Activated CD4-positive, alpha-beta T cell treated with anti-CD3 and anti-CD28 coated beads for 36 hours (primary cell): ENCODE measurements around the gene SLCO2A1. TPM values are rescaled to one million over a fixed set of nuclear protein-coding genes. Genes with fewer than 3 reads are reported as not detected.

Experiments
- ATAC-seq: fragments of 200-7000 bp; cut with Tn5 transposase; one replicate; pipeline ENCODE4 v1.10.0; 2021; ENCODE audit warnings: mild to moderate bottlenecking, moderate library complexity
- CTCF ChIA-PET: fragments of 350-600 bp; sonication (Branson Sonifier 250); formaldehyde crosslinking; loops from one replicate; lab custom pipeline; 2021; ENCODE audit warnings: antibody characterized with exemption; lab: Charles Lee
- POLR2A ChIA-PET: fragments of 350-600 bp; sonication (Branson Sonifier 250); formaldehyde crosslinking; loops from one replicate; lab custom pipeline; 2021; ENCODE audit warnings: antibody characterized with exemption, inconsistent platforms; lab: Charles Lee
- DNase-seq: peaks from one replicate; pipeline ENCODE4 v3.0.0-alpha.2; 2020
- H3K27ac Mint-ChIP-seq: one replicate; pipeline ENCODE4 v1.8.0; 2021; ENCODE audit warnings: mixed read lengths
- H3K27me3 Mint-ChIP-seq: one replicate; pipeline ENCODE4 v1.8.0; 2021; ENCODE audit warnings: mixed read lengths
- H3K36me3 Mint-ChIP-seq: one replicate; pipeline ENCODE4 v1.8.0; 2021; ENCODE audit warnings: low read depth, mixed read lengths
- H3K4me1 Mint-ChIP-seq: one replicate; pipeline ENCODE4 v1.8.0; 2021; ENCODE audit warnings: mixed read lengths
- H3K4me3 Mint-ChIP-seq: one replicate; pipeline ENCODE4 v1.8.0; 2021; ENCODE audit warnings: mild to moderate bottlenecking, moderate library complexity, mixed read lengths
- H3K9me3 Mint-ChIP-seq: one replicate; pipeline ENCODE4 v1.8.0; 2021; ENCODE audit warnings: low read depth, mixed read lengths
- intact Hi-C, 2 experiments: fragments of 100-400 bp; cut with DNase I in 1 of 2; cut with micrococcal nuclease in 1 of 2; formaldehyde crosslinking; loops; one replicate each; pipeline versions ENCODE4 v1.14.2 to v1.15.1; 2022 to 2024; cut with DNase I, micrococcal nuclease
- total RNA-seq, 2 experiments: library from RNA; stranded (reverse); gene quantifications; one replicate each; pipeline ENCODE4 v1.2.3, GENCODE V29; 2021

Gene SLCO2A1
- total RNA-seq, 2 experiments from 2014 or later, result not detected

- intact Hi-C loops, result no loop called here
- no peak overlapping the region for H3K4me3 Mint-ChIP-seq
- ChIA-PET POLR2A (no interaction called here), CTCF (no interaction called here)
- H3K9me3 Mint-ChIP-seq, result peaks cover 5% of the 10 kb centered on the region
- no peaks in the 10 kb centered on the region for H3K4me1 Mint-ChIP-seq
- H3K27me3 Mint-ChIP-seq, result peaks cover 4% of the 10 kb centered on the region
- H3K36me3 Mint-ChIP-seq, result no peaks in the 10 kb centered on the region
- DNase-seq (no peak), ATAC-seq (no peak)
- no peak overlapping the region for H3K27ac Mint-ChIP-seq
Measured at GRCh38 chr3:134040066-134040465, 10.3 kb upstream of the SLCO2A1 start.

- Mint-ChIP-seq H3K4me1 (no peaks in the 10 kb centered on the region), H3K4me3 (no peak overlapping the region), H3K27me3 (peaks cover 4% of the 10 kb centered on the region), H3K27ac (no peak overlapping the region), H3K36me3 (no peaks in the 10 kb centered on the region), H3K9me3 (no peaks in the 10 kb centered on the region)
- intact Hi-C loops, result no loop called here
- DNase-seq (peak; percentile 15), ATAC-seq (no peak)
- ChIA-PET CTCF (no interaction called here), POLR2A (no interaction called here)
Measured at GRCh38 chr3:134039161-134039862, 9.6 kb upstream of the SLCO2A1 start.

GRCh38 chr3:134038716-134039115 lies 9.0 kb upstream of the SLCO2A1 start:
- no peak for ATAC-seq
- ChIA-PET CTCF (no interaction called here), POLR2A (no interaction called here)
- no peaks in the 10 kb centered on the region for H3K4me1 Mint-ChIP-seq
- H3K4me3 Mint-ChIP-seq, result no peak overlapping the region
- no peaks in the 10 kb centered on the region for H3K9me3 Mint-ChIP-seq
- no peak overlapping the region for H3K27ac Mint-ChIP-seq
- no peaks in the 10 kb centered on the region for H3K36me3 Mint-ChIP-seq
- H3K27me3 Mint-ChIP-seq, result peaks cover 6% of the 10 kb centered on the region
- intact Hi-C loops, result no loop called here
- no peak for DNase-seq

GRCh38 chr3:134038071-134038491 lies 8.4 kb upstream of the SLCO2A1 start:
- Mint-ChIP-seq H3K9me3 (no peaks in the 10 kb centered on the region), H3K36me3 (no peaks in the 10 kb centered on the region), H3K4me1 (no peaks in the 10 kb centered on the region), H3K27me3 (peaks cover 9% of the 10 kb centered on the region), H3K4me3 (no peak overlapping the region), H3K27ac (no peak overlapping the region)
- ATAC-seq (no peak), DNase-seq (no peak)
- ChIA-PET POLR2A (no interaction called here), CTCF (no interaction called here)
- intact Hi-C loops, result no loop called here

- H3K36me3 Mint-ChIP-seq, result no peaks in the 10 kb centered on the region
- DNase-seq, result no peak
- ChIA-PET POLR2A (no interaction called here), CTCF (interaction anchor here (0.6 kb wide), 2 partner anchors 165 to 1009 kb away, joined by 3 to 5 read pairs; no protein-coding TSS in a partner anchor)
- H3K27ac Mint-ChIP-seq, result no peak overlapping the region
- no peak overlapping the region for H3K4me3 Mint-ChIP-seq
- H3K9me3 Mint-ChIP-seq, result no peaks in the 10 kb centered on the region
- no peaks in the 10 kb centered on the region for H3K4me1 Mint-ChIP-seq
- intact Hi-C loops, result no loop called here
- no peak for ATAC-seq
- peaks cover 11% of the 10 kb centered on the region for H3K27me3 Mint-ChIP-seq
Measured at GRCh38 chr3:134037168-134037567, 7.4 kb upstream of the SLCO2A1 start.

GRCh38 chr3:134036291-134036690 lies 6.6 kb upstream of the SLCO2A1 start:
- DNase-seq (no peak), ATAC-seq (no peak)
- CTCF ChIA-PET, result interaction anchor here (0.7 kb wide), 1 partner anchor 794 kb away, joined by 3 read pairs; no protein-coding TSS in a partner anchor
- Mint-ChIP-seq H3K27ac (no peak overlapping the region), H3K27me3 (peaks cover 14% of the 10 kb centered on the region), H3K36me3 (no peaks in the 10 kb centered on the region), H3K9me3 (no peaks in the 10 kb centered on the region), H3K4me1 (no peaks in the 10 kb centered on the region), H3K4me3 (no peak overlapping the region)
- intact Hi-C loops, result no loop called here
- POLR2A ChIA-PET, result no interaction called here

GRCh38 chr3:134035836-134036235 lies 6.1 kb upstream of the SLCO2A1 start:
- H3K27ac Mint-ChIP-seq, result no peak overlapping the region
- DNase-seq, result no peak
- intact Hi-C loops, result no loop called here

GRCh38 chr3:134034005-134034785 lies 4.5 kb upstream of the SLCO2A1 start:
- ATAC-seq (no peak), DNase-seq (no peak)
- CTCF ChIA-PET, result interaction anchor here (0.5 kb wide), 1 partner anchor 15 kb away, joined by 3 read pairs; no protein-coding TSS in a partner anchor
- Mint-ChIP-seq H3K4me3 (no peak overlapping the region), H3K27me3 (peaks cover 19% of the 10 kb centered on the region), H3K4me1 (peaks cover 2% of the 10 kb centered on the region), H3K27ac (no peak overlapping the region), H3K36me3 (no peaks in the 10 kb centered on the region), H3K9me3 (no peaks in the 10 kb centered on the region)
- POLR2A ChIA-PET, result no interaction called here
- intact Hi-C loops, result no loop called here

More at GRCh38 chr3:134035836-134036235, 6.1 kb upstream of the SLCO2A1 start:
- ATAC-seq, result no peak
- H3K4me3 Mint-ChIP-seq, result no peak overlapping the region
- H3K9me3 Mint-ChIP-seq, result no peaks in the 10 kb centered on the region
- CTCF ChIA-PET, result no interaction called here
- H3K36me3 Mint-ChIP-seq, result no peaks in the 10 kb centered on the region
- H3K27me3 Mint-ChIP-seq, result peaks cover 14% of the 10 kb centered on the region
- POLR2A ChIA-PET, result no interaction called here
- no peaks in the 10 kb centered on the region for H3K4me1 Mint-ChIP-seq

GRCh38 chr3:134033315-134033996 lies 3.7 kb upstream of the SLCO2A1 start:
- no peak overlapping the region for H3K27ac Mint-ChIP-seq
- no peak overlapping the region for H3K4me3 Mint-ChIP-seq
- intact Hi-C loops, result no loop called here
- no peaks in the 10 kb centered on the region for H3K9me3 Mint-ChIP-seq
- H3K4me1 Mint-ChIP-seq, result peaks cover 2% of the 10 kb centered on the region
- ChIA-PET CTCF (no interaction called here), POLR2A (no interaction called here)
- ATAC-seq (no peak), DNase-seq (no peak)
- H3K36me3 Mint-ChIP-seq, result no peaks in the 10 kb centered on the region
- peaks cover 24% of the 10 kb centered on the region for H3K27me3 Mint-ChIP-seq

- H3K27ac Mint-ChIP-seq, result no peak overlapping the region
- H3K27me3 Mint-ChIP-seq, result peaks cover 34% of the 10 kb centered on the region
- no peak for ATAC-seq
- no peak overlapping the region for H3K4me3 Mint-ChIP-seq
- intact Hi-C loops, result no loop called here
- no peak for DNase-seq
- peaks cover 2% of the 10 kb centered on the region for H3K4me1 Mint-ChIP-seq
- ChIA-PET POLR2A (interaction anchor here (0.7 kb wide), 1 partner anchor 457 kb away, joined by 3 read pairs; no protein-coding TSS in a partner anchor), CTCF (interaction anchor here (0.7 kb wide), 1 partner anchor 52 kb away, joined by 4 read pairs; no protein-coding TSS in a partner anchor)
- H3K9me3 Mint-ChIP-seq, result no peaks in the 10 kb centered on the region
- H3K36me3 Mint-ChIP-seq, result no peaks in the 10 kb centered on the region
Measured at GRCh38 chr3:134031348-134031915, 1.7 kb upstream of the SLCO2A1 start.
